GM23248 (cell line): ENCODE results near the gene CAST. TPM values are rescaled to one million over a fixed set of nuclear protein-coding genes. Genes with fewer than 3 reads are reported as not detected.

Experiments used
- DNase-seq: peaks from one replicate; pipeline ENCODE4 v3.0.0-alpha.2; 2015
- H2AFZ ChIP-seq: fragments of 200-600 bp; sonication (generic); 2 replicates; pipeline ENCODE4 v1.6.1; 2016; ENCODE audit warnings: antibody characterized with exemption
- H3F3A ChIP-seq: fragments of 200-600 bp; sonication (generic); 2 replicates; pipeline ENCODE4 v1.6.1; 2016; ENCODE audit warnings: mild to moderate bottlenecking, antibody characterized with exemption, mixed run types; ENCODE audit not compliant: insufficient read depth
- H3K27ac ChIP-seq: fragments of 200-600 bp; sonication (generic); 2 replicates; pipeline ENCODE4 v1.5.1; 2016; ENCODE audit warnings: mild to moderate bottlenecking
- H3K27me3 ChIP-seq: fragments of 200-600 bp; sonication (generic); replicated peaks from 2 replicates; pipeline ENCODE4 v1.6.1; 2016; ENCODE audit warnings: mild to moderate bottlenecking; ENCODE audit not compliant: insufficient read depth
- H3K36me3 ChIP-seq: fragments of 200-600 bp; sonication (generic); 2 replicates; pipeline ENCODE4 v1.6.1; 2016; ENCODE audit warnings: low read depth, mild to moderate bottlenecking
- H3K4me1 ChIP-seq: fragments of 200-600 bp; sonication (generic); 2 replicates; pipeline ENCODE4 v1.6.1; 2016; ENCODE audit warnings: mild to moderate bottlenecking; ENCODE audit not compliant: insufficient read depth
- H3K4me2 ChIP-seq: fragments of 200-600 bp; sonication (generic); one replicate; pipeline ENCODE4 v1.6.1; 2016; ENCODE audit warnings: mild to moderate bottlenecking; ENCODE audit not compliant: unreplicated experiment
- H3K4me3 ChIP-seq: fragments of 200-600 bp; sonication (generic); 2 replicates; pipeline ENCODE4 v1.5.1; 2016; ENCODE audit warnings: mild to moderate bottlenecking
- H3K79me2 ChIP-seq: fragments of 200-600 bp; sonication (generic); 2 replicates; pipeline ENCODE4 v1.6.1; 2016; ENCODE audit warnings: mild to moderate bottlenecking; ENCODE audit not compliant: insufficient read depth
- H3K9ac ChIP-seq: fragments of 200-600 bp; sonication (generic); 2 replicates; pipeline ENCODE4 v1.6.1; 2016; ENCODE audit warnings: mild to moderate bottlenecking
- H3K9me2 ChIP-seq: fragments of 200-600 bp; sonication (generic); 2 replicates; pipeline ENCODE4 v1.6.1; 2016; ENCODE audit warnings: mixed run types, mild to moderate bottlenecking, moderate library complexity; ENCODE audit not compliant: insufficient read depth
- H3K9me3 ChIP-seq: fragments of 200-600 bp; sonication (generic); one replicate; pipeline ENCODE4 v1.6.1; 2017; ENCODE audit warnings: low read depth
- H4K20me1 ChIP-seq: fragments of 200-600 bp; sonication (generic); 2 replicates; pipeline ENCODE4 v1.6.0; 2016; ENCODE audit not compliant: insufficient read depth
- EZH2 ChIP-seq: fragments of 200-600 bp; sonication (generic); IDR thresholded peaks from 2 replicates; pipeline ENCODE4 v1.6.1; 2018; ENCODE audit warnings: antibody characterized with exemption, mild to moderate bottlenecking; ENCODE audit not compliant: insufficient read depth, poor library complexity, severe bottlenecking
- EZH2phosphoT487 ChIP-seq: fragments of 200-600 bp; sonication (generic); IDR thresholded peaks from 2 replicates; pipeline ENCODE4 v1.6.1; 2018; ENCODE audit warnings: antibody characterized with exemption, moderate library complexity, mild to moderate bottlenecking, low read depth; ENCODE audit not compliant: insufficient read depth
- WGBS, 2 experiments: methylation state at CpG; one replicate each; pipeline ENCODE4 v1.1.6; 2015 to 2017; ENCODE audit warnings: low lambda C conversion rate in 2 of 2, low coverage in 1 of 2; ENCODE audit errors: missing lambda C conversion rate in 2 of 2; 5-methylcytosine and 5-hydroxymethylcytosine counted together
- in situ Hi-C: fragments of 300-500 bp; cut with MboI; formaldehyde crosslinking; loops from 2 replicates; pipeline ENCODE4 v1.15.0; 2020
- polyA plus RNA-seq: library from polyadenylated mRNA; unstranded; fragments of >200 nt; fragmentation: Nextera tagmentation; extraction: Ambion mirVana; gene quantifications from 2 replicates; pipeline ENCODE4 v1.2.1, GENCODE V29; 2016
- total RNA-seq: library from RNA; depleted of rRNA; stranded (reverse); fragments of >200 nt; shearing (Covaris generic); gene quantifications from 2 replicates; pipeline ENCODE4 v1.2.3, GENCODE V29; 2014

Gene CAST
- total and polyA plus RNA-seq, 2 experiments from 2014 or later, result 179 to 196 TPM

DNA sequence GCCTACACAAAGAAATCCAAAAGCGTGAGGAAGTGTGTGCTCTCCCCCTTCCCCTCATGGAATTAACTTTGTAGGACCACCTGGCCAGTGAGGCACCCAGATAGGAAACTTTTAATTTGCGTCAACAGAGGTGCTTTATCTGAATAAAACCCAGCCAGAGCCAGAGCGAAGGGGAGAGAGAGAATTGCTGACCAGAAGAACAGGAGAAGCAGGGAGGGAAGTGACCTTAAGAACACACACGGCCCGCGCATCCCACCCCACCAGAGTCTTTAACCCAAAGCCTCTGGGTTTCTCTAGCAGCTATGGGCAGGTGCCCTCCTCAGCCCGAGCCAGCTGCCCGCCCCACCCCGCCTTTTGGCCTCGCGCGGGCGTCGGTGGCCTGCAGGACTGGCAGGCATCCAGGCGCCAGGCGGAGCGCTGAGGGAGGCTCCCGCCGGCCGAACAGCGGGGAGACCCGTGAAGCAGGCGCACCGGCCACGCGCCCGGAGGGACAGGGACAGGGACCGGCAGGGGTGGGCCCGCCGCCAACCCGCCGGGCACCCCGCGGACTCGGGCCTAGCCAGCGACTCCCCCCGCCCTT is 145.0 kb downstream of the CAST start:
- H3K27ac ChIP-seq, result peak overlapping the region; percentile 90
- H3K4me1 ChIP-seq, result peaks cover 7% of the 10 kb centered on the region; the same call in 1 of the 2 replicates
- peak overlapping the region; percentile 98 for H3K9ac ChIP-seq
- peak overlapping the region; percentile 95 for H2AFZ ChIP-seq
- DNase-seq, result peak; percentile 87
- in situ Hi-C loops, result no loop called here
- no peaks in the 10 kb centered on the region for H3K79me2 ChIP-seq
- no peaks in the 10 kb centered on the region for H3K27me3 ChIP-seq
- peak overlapping the region; percentile 94 for H3K4me3 ChIP-seq
- WGBS, 2 experiments, result 3% methylated on average over 22 to 29 of the region's 37 CpGs
- H3K9me2 ChIP-seq, result no peaks in the 10 kb centered on the region
- H3K36me3 ChIP-seq, result no peaks in the 10 kb centered on the region
- TF ChIP-seq EZH2phosphoT487 (no peak), EZH2 (no peak)
- no peaks in the 10 kb centered on the region; the same call in 1 of the 2 replicates for H4K20me1 ChIP-seq
- peaks cover 10% of the 10 kb centered on the region; the same call in 1 of the 2 replicates for H3F3A ChIP-seq
- H3K4me2 ChIP-seq, result peak overlapping the region; percentile 88
- no peaks in the 10 kb centered on the region for H3K9me3 ChIP-seq

DNA sequence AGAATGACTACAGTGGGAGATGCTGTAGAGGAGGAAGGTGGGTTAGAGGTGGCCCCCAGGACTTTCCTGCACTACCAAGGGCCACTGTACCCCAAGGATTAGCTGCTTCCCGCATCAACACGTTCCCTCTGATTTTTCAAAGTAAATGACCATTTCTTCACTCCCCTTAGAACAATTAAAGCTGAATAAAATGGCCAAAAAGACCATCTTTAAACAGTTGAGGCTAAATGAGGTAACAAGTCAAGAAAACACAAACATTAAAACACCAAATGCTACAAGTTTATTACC is 146.3 kb downstream of the CAST start:
- Histone ChIP-seq H3F3A (peaks cover 10% of the 10 kb centered on the region; the same call in 1 of the 2 replicates), H3K9me3 (no peaks in the 10 kb centered on the region), H3K4me1 (peaks cover 7% of the 10 kb centered on the region; the same call in 1 of the 2 replicates), H3K27me3 (no peaks in the 10 kb centered on the region), H2AFZ (peak overlapping the region; percentile 95), H3K36me3 (no peaks in the 10 kb centered on the region), H3K79me2 (no peaks in the 10 kb centered on the region), H3K9me2 (no peaks in the 10 kb centered on the region), H4K20me1 (no peaks in the 10 kb centered on the region; the same call in 1 of the 2 replicates), H3K9ac (peak overlapping the region; percentile 98), H3K27ac (peak overlapping the region; percentile 90), H3K4me3 (peak overlapping the region; percentile 94), H3K4me2 (peak overlapping the region; percentile 88)
- WGBS, 2 experiments, result 0% methylated on average over 2 of the region's 2 CpGs
- in situ Hi-C loops, result no loop called here
- no peak for DNase-seq
- TF ChIP-seq EZH2phosphoT487 (no peak), EZH2 (no peak)

DNA sequence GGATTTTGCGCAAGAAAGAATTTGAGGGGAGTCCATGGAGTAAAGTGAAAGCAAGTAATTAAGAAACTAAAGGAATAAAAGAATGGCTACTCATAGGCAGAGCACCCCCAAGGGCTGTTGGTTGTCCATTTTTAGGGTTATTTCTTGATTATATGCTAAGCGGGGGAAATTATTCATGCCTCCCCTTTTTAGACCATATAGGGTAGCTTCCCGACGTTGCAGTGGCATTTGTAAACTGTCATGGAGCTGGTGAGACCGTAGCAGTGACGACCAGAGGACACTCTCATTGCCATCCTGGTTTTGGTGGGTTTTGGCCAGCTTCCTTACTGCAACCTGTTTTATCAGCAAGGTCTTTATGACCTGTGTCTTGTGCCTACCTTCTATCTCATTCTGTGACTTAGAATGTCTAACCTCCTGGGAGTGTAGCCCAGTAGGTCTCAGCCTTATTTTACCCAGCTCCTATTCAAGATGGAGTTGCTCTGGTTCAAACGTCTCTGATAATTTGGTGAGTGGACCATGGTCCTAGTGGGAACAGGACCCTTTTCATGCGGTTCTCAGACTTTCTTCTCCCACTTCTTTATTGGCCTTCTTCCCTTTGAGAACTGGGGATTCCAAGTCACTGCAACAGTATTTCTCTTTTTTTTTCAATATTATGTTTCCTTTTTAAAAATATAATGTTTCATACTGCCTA is 146.8 kb downstream of the CAST start:
- Histone ChIP-seq H3K27me3 (no peaks in the 10 kb centered on the region), H4K20me1 (no peaks in the 10 kb centered on the region), H3K4me3 (peak overlapping the region; percentile 94), H3K9me2 (no peaks in the 10 kb centered on the region), H3K4me1 (peaks cover 7% of the 10 kb centered on the region; the same call in 1 of the 2 replicates), H3K79me2 (no peaks in the 10 kb centered on the region), H3K36me3 (no peaks in the 10 kb centered on the region), H3K9me3 (no peaks in the 10 kb centered on the region), H3K9ac (peak overlapping the region; percentile 98), H3F3A (peaks cover 10% of the 10 kb centered on the region; the same call in 1 of the 2 replicates), H3K4me2 (peak overlapping the region; percentile 88), H3K27ac (peak overlapping the region; percentile 90), H2AFZ (peak overlapping the region; percentile 95)
- 89 to 90% methylated on average over 8 of the region's 8 CpGs for WGBS, 2 experiments
- no peak for TF ChIP-seq EZH2
- no peak for TF ChIP-seq EZH2phosphoT487
- in situ Hi-C loops, result no loop called here
- no peak for DNase-seq

DNA sequence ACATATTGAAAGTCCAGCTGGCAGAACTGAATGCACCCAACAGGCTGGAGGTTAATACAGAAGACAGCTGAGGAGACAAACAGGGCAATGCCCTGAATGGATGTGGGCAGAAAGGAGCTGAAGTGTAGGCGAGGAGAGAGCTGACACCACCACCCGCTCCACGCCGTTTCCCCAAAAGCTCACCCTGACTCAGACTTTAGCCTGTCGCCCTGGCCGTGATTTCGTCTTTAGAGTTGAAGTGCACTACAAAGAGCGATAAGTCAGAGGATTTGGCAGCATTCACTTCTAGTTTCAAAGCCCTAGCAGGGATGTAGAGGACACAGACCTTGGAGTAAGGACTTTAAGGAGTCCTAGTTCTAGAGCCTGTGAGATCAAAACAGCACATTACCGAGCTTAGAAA is 147.7 kb downstream of the CAST start:
- Histone ChIP-seq H3K4me1 (peaks cover 7% of the 10 kb centered on the region; the same call in 1 of the 2 replicates), H3K4me2 (no peak overlapping the region), H3K9ac (no peak overlapping the region), H3K36me3 (no peaks in the 10 kb centered on the region), H3K27ac (no peak overlapping the region), H3K27me3 (no peaks in the 10 kb centered on the region), H3F3A (peaks cover 10% of the 10 kb centered on the region; the same call in 1 of the 2 replicates), H3K4me3 (no peak overlapping the region), H3K79me2 (no peaks in the 10 kb centered on the region), H3K9me3 (no peaks in the 10 kb centered on the region), H3K9me2 (no peaks in the 10 kb centered on the region), H2AFZ (no peak overlapping the region), H4K20me1 (no peaks in the 10 kb centered on the region)
- no peak for DNase-seq
- in situ Hi-C loops, result no loop called here
- 95 to 97% methylated on average over 9 of the region's 9 CpGs for WGBS, 2 experiments
- TF ChIP-seq EZH2phosphoT487, result no peak
- no peak for TF ChIP-seq EZH2
